ENCODE results near the gene ANKRD28.
"Not testable (repeated sequence)": the region's sequence is repeated elsewhere in the genome, so short reads cannot be mapped to it uniquely, and the experiment has no call there.

Gene ANKRD28

GRCh38 chr3:15825016-15825415 lies 27.2 kb upstream of the ANKRD28 start:
- no peak overlapping the region for H3K27ac ChIP-seq
- TF ChIP-seq CTCF (conservative IDR thresholded peaks at IDR 0.05), result no peak

- no peak for TF ChIP-seq CTCF (conservative IDR thresholded peaks at IDR 0.05)
- no peak overlapping the region for H3K27ac ChIP-seq
Observed at GRCh38 chr3:15823092-15823491, 25.3 kb upstream of the ANKRD28 start.

GRCh38 chr3:15822281-15822680 lies 24.5 kb upstream of the ANKRD28 start:
- TF ChIP-seq CTCF (conservative IDR thresholded peaks at IDR 0.05), result no peak
- no peak overlapping the region for H3K27ac ChIP-seq

GRCh38 chr3:15820911-15821310 lies 23.1 kb upstream of the ANKRD28 start:
- H3K27ac ChIP-seq, result no peak overlapping the region
- TF ChIP-seq CTCF (conservative IDR thresholded peaks at IDR 0.05), result no peak

GRCh38 chr3:15819576-15819975 lies 21.8 kb upstream of the ANKRD28 start:
- H3K27ac ChIP-seq, result no peak overlapping the region
- no peak for TF ChIP-seq CTCF (conservative IDR thresholded peaks at IDR 0.05)

- TF ChIP-seq CTCF (conservative IDR thresholded peaks at IDR 0.05), result no peak
- H3K27ac ChIP-seq, result no peak overlapping the region
Observed at GRCh38 chr3:15819043-15819442, 21.3 kb upstream of the ANKRD28 start.

- no peak overlapping the region for H3K27ac ChIP-seq
- peak; percentile 71 for TF ChIP-seq CTCF (conservative IDR thresholded peaks at IDR 0.05)
Observed at GRCh38 chr3:15815696-15816095, 17.9 kb upstream of the ANKRD28 start.

GRCh38 chr3:15813079-15813478 lies 15.3 kb upstream of the ANKRD28 start:
- H3K27ac ChIP-seq, result not testable (repeated sequence)

Data from VCaP (cell line).